Stimulated activated CD4-positive, alpha-beta T cell treated with anti-CD3 and anti-CD28 coated beads, Interleukin-12 subunit alpha, Interleukin-12 subunit beta, amount 100 ng/mL, for 4 hours (primary cell): ENCODE measurements around the gene RPS19BP1.

Experiments
- DNase-seq: peaks from one replicate; pipeline ENCODE4 v3.0.0-alpha.2; 2020

RPS19BP1 gene

DNA sequence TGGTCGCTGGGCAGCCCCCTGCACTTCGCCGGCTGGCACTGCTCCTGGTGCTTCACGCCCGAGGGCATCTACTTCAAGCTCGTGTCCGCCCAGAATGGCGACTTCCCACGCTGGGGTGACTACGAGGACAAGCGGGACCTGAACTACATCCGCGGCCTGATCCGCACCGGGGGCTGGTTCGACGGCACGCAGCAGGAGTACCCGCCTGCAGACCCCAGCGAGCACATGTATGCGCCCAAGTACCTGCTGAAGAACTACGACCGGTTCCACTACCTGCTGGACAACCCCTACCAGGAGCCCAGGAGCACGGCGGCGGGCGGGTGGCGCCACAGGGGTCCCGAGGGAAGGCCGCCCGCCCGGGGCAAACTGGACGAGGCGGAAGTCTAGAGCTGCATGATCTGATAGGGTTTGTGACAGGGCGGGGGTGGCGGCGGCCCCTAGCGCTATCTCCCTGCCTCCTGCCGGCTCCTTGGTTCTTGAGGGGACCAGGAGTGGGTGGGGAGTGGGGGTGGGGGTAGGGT is 43.9 kb downstream of the RPS19BP1 start:
- DNase-seq: no peak

DNA sequence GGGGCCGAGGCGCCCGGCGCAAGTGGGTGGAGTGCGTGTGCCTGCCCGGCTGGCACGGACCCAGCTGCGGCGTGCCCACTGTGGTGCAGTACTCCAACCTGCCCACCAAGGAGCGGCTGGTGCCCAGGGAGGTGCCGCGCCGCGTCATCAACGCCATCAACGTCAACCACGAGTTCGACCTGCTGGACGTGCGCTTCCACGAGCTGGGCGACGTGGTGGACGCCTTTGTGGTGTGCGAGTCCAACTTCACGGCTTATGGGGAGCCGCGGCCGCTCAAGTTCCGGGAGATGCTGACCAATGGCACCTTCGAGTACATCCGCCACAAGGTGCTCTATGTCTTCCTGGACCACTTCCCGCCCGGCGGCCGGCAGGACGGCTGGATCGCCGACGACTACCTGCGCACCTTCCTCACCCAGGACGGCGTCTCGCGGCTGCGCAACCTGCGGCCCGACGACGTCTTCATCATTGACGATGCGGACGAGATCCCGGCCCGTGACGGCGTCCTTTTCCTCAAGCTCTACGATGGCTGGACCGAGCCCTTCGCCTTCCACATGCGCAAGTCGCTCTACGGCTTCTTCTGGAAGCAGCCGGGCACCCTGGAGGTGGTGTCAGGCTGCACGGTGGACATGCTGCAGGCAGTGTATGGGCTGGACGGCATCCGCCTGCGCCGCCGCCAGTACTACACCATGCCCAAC is 44.6 kb downstream of the RPS19BP1 start:
- no peak for DNase-seq

DNA sequence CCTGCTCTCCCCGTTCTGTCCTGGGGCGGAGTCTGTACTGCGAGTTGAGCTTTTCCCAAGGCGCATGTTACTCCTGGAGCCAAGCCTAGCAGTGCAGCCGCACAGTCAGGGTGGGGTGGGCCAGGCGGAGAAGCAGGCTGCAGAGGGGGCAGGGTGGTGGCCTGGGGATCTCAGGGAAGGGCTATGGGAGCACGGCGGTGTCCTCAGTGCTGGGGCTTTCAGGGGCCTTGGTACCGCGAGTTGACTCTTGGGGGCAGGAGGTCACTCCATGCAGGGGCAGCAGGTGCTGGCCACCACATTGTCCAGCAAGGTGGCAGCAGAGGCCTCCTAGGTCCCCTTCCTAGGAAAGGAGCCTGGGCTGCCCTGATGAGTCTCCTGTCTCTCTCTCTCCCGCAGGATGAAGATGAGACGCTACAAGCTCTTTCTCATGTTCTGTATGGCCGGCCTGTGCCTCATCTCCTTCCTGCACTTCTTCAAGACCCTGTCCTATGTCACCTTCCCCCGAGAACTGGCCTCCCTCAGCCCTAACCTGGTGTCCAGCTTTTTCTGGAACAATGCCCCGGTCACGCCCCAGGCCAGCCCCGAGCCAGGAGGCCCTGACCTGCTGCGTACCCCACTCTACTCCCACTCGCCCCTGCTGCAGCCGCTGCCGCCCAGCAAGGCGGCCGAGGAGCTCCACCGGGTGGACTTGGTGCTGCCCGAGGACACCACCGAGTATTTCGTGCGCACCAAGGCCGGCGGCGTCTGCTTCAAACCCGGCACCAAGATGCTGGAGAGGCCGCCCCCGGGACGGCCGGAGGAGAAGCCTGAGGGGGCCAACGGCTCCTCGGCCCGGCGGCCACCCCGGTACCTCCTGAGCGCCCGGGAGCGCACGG is 45.4 kb downstream of the RPS19BP1 start:
- DNase-seq: no peak

DNA sequence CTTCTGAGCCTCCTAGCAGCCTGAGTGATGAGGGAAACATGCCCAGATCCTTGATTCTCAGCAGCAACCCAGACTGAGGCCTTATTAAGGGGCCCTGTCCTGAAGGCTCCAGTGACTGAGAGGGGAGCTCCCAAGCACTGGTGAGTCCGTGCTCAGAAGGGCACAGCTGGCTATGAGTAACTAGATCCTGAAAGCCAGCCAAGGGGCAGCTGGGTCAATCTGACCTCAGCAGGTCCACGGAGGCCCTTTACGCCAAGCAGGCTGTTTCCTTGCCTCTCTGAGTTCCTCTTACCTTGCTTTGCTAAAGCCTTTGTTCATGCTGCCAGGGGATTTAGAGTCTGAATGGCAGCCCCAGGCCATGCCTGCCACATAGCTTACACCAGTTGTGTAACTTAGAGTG is 49.8 kb downstream of the RPS19BP1 start:
- no peak for DNase-seq

DNA sequence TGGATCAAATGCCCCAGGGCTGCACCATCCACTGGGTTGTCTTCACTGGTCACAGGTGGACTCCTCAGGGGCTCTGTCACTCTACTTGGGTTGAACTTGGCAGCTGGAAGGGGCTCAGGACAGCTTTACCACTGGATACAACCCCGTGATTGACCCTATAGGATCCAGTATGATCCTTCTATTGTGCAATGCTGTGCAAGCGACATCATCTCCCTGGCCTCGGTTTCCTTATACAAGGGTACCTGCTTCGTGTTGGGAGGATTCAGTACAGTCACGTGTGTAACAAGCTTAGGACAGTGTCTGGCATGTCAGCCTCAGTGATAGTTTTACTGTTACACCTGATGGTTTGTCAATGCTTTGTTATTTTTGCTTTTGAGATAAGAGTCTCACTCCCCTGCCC is 51.0 kb downstream of the RPS19BP1 start:
- DNase-seq: no peak

DNA sequence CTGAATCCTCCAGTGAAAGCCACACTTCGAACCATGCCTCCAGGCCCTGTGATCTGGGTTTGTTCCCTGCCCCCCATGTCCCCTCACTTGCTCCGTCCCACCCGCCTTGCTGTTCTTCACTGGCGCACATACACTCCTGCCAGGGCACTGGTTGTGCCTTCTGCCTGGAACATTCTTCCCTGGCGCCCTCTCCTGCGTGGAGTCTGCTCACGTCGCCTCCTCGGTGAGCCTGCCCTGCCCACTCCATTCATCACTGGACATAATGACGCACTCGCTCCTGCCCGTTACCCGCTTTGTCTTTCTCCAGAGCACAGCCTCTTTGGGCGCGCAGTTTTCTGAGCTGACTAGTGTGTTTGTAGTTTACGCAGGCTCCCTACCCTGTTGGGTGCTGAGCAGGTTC is 51.5 kb downstream of the RPS19BP1 start:
- no peak for DNase-seq

DNA sequence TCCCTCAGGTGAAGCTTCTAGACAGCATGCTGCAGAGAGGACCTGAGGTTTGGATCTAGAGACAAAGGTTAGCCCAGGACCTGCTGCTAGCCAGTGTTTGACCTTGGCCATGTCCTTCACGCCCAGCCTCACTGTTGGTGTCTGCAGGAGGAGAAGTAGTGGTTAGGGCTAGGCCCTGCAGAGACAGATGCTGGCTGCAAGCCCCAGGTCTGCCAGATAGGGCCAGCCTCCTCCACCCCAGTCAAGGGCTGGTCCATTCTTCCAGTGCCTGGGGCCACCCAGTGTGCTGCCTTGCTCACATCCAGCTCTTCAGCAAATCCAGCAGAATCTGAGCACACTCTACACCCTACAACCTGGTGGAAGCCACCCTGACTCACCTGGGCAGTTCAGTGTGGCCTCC is 52.0 kb downstream of the RPS19BP1 start:
- DNase-seq: no peak

DNA sequence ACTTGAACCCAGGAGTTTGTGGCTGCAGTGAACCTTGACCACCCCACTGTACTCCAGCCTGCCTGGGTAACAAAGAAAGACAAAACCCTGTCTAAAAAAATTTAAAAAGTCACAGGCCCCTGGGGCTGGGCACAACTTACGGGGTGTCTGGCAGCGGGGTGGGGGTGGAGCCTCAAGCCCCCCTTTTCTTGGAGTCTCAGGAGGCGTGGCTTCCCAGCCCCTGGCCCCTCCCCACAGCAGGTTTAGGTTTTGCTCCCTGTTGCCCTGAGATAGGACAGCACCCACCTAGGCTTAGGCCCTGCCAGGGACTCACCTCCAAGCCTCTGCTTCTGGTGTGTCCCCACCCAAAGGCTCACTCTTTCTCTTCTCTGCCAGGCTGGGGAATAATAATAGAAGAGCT is 53.3 kb downstream of the RPS19BP1 start:
- no peak for DNase-seq
